Right lobe of liver (tissue), 4 donors: ENCODE data around the gene EXOC3.

ENCODE experiments used
- POLR2A ChIP-seq: fragments of 450-650 bp; IDR thresholded peaks from one replicate; pipeline ENCODE4 v1.6.1; 2017; ENCODE audit warnings: antibody characterized with exemption, mild to moderate bottlenecking
- TF ChIP-seq, protein P1 (sequence below), 4 donors: fragments of 200-600 bp in 3 of 4; fragments of 450-650 bp in 1 of 4; IDR thresholded peaks; one replicate each; pipeline versions ENCODE4 v1.5.1 to v1.8.0; 2016 to 2022; ENCODE audit warnings: antibody characterized with exemption in 4 of 4, mild to moderate bottlenecking in 2 of 4
- donor health status: DM: no; HTN: no; CAD: no.
- donor health status: DM: no; HTN: no; CAD: no.
- donor health status: DM: no; HTN: yes; CAD: no.

DNA sequence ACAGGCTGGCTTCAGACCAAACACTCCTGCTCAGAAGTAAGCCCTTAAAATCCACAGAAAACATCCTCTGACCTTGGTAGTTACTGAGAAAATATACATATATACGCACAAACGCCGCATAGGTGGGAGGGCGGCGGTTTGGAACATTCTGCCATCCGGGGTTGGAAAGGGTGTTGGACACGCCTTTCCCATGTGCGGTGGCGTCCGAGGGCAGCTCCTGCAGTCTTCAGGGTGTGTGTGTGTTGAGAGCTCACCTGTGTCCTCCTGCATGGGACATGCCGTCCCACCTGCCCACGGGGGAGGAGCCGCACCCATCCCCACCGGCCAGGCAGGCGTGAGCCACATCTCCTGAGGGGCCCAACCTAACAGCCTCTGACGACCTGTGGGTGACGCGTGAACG is 53.1 kb downstream of the EXOC3 start:
- TF ChIP-seq, protein P1, sequence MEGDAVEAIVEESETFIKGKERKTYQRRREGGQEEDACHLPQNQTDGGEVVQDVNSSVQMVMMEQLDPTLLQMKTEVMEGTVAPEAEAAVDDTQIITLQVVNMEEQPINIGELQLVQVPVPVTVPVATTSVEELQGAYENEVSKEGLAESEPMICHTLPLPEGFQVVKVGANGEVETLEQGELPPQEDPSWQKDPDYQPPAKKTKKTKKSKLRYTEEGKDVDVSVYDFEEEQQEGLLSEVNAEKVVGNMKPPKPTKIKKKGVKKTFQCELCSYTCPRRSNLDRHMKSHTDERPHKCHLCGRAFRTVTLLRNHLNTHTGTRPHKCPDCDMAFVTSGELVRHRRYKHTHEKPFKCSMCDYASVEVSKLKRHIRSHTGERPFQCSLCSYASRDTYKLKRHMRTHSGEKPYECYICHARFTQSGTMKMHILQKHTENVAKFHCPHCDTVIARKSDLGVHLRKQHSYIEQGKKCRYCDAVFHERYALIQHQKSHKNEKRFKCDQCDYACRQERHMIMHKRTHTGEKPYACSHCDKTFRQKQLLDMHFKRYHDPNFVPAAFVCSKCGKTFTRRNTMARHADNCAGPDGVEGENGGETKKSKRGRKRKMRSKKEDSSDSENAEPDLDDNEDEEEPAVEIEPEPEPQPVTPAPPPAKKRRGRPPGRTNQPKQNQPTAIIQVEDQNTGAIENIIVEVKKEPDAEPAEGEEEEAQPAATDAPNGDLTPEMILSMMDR (IDR thresholded peaks at IDR 0.05), result no peak
- no peak for TF ChIP-seq POLR2A
